Measurements from ENCODE around the gene AQR.

The AQR gene

DNA sequence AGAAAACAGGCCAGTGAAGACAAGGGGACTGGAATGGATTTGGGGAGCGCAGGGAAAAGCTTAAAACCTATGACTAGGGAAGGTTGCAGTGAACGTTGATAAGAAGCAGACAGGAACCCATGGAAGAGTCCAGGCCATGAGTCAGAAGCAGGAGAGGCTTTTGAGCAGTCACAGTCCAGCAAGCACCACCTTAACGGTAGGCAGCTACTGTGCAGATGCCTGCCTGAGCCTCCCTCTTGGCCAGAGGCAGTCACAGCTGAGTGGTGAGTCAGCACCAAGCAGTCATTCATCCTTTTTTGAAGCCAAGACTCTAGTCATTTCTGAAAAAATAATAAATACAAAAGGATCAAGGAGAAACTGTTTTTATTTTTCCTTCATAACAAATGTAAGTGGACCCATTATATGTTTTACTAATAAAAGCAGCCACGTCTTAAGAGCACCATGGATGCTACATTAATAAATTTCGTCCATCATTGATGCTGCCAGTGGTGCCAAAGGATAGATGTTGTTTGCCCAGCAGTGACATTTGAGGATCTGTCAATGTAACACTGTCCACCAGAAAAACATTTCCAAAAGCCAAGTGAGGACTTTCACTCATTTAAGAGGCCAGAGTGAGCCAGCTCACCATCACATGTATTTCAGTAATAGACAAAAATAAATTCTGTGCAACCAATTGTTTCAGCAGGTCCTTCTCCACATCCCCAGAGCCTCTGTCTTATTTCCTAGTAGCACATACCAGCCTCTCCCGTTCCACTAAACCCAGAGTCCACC, 132.1 kb downstream of the AQR start:
- H3K4me3 ChIP-seq (ENCODE audit: low read depth, low read length), result no peak overlapping the region
- ChIA-PET CTCF (interaction anchor here (0.9 to 3.3 kb wide), 4 partner anchors 11 to 129 kb away, joined by 3 to 11 read pairs (median 3); no protein-coding TSS in a partner anchor), POLR2A (no interaction called here)
- DNase-seq (ENCODE audit: low read depth, low spot score), result no peak
- TF ChIP-seq, protein P1, sequence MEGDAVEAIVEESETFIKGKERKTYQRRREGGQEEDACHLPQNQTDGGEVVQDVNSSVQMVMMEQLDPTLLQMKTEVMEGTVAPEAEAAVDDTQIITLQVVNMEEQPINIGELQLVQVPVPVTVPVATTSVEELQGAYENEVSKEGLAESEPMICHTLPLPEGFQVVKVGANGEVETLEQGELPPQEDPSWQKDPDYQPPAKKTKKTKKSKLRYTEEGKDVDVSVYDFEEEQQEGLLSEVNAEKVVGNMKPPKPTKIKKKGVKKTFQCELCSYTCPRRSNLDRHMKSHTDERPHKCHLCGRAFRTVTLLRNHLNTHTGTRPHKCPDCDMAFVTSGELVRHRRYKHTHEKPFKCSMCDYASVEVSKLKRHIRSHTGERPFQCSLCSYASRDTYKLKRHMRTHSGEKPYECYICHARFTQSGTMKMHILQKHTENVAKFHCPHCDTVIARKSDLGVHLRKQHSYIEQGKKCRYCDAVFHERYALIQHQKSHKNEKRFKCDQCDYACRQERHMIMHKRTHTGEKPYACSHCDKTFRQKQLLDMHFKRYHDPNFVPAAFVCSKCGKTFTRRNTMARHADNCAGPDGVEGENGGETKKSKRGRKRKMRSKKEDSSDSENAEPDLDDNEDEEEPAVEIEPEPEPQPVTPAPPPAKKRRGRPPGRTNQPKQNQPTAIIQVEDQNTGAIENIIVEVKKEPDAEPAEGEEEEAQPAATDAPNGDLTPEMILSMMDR (IDR thresholded peaks at IDR 0.05; ENCODE audit: insufficient read depth, low read length, missing control alignments), result no peak

DNA sequence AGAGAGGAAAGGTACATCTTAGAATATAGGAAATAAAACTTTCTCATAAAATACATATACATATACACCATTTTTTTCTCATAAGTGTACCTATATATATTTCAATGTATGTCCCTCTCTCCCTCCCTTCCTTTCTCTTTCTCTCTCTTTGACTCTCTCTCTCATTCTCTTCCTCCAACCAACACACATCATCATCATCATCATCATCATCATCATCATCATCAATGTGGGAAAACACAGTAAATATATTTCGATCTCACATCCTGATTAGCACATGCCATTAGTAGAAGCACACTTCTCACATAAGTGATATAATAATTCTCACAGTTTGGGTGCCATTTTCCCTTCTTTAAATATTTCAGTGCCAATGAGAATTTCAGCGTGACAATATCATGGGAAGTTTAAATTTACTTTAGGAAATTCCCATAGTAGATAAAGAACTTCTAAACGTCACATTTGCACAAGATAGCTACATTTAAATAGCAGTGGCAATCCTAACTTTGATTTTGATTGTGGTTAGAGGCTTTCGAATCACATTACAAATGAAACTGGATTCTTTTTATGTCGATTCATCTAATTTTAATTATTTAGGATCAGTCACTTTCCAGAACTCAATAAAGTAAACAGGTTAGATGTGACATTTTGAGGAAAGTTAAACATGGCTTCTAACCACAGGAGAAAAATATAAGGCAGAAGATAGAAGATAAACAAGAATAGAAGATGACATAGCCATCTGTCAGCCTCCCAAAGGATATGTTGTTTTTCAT, 141.2 kb downstream of the AQR start:
- POLR2A ChIA-PET, result no interaction called here
- no peak overlapping the region for H3K4me3 ChIP-seq (ENCODE audit: low read depth, low read length)
- CTCF ChIA-PET, result no interaction called here
- DNase-seq (ENCODE audit: low read depth, low spot score), result no peak
- TF ChIP-seq, protein P1 (IDR thresholded peaks at IDR 0.05; ENCODE audit: insufficient read depth, low read length, missing control alignments), result no peak

GRCh38 chr15:34821831-34822230, 147.7 kb downstream of the AQR start:
- CTCF ChIA-PET, result no interaction called here
- no peak for DNase-seq (ENCODE audit: low read depth, low spot score)
- no peak overlapping the region for H3K4me3 ChIP-seq (ENCODE audit: low read depth, low read length)
- TF ChIP-seq, protein P1 (IDR thresholded peaks at IDR 0.05; ENCODE audit: insufficient read depth, low read length, missing control alignments), result no peak
- POLR2A ChIA-PET, result no interaction called here

- DNase-seq (ENCODE audit: low read depth, low spot score), result no peak
- H3K4me3 ChIP-seq (ENCODE audit: low read depth, low read length), result no peak overlapping the region
- TF ChIP-seq, protein P1 (IDR thresholded peaks at IDR 0.05; ENCODE audit: insufficient read depth, low read length, missing control alignments), result no peak
- CTCF ChIA-PET, result interaction anchor here (0.9 kb wide), 1 partner anchor 9 kb away, joined by 3 read pairs; no protein-coding TSS in a partner anchor
- POLR2A ChIA-PET, result no interaction called here
These were observed 149.4 kb downstream of the AQR start for GRCh38 chr15:34820110-34820509.

- ChIA-PET CTCF (no interaction called here), POLR2A (no interaction called here)
- no peak overlapping the region for H3K4me3 ChIP-seq (ENCODE audit: low read depth, low read length)
- TF ChIP-seq, protein P1 (IDR thresholded peaks at IDR 0.05; ENCODE audit: insufficient read depth, low read length, missing control alignments), result no peak
- DNase-seq (ENCODE audit: low read depth, low spot score), result no peak
These were observed 151.0 kb downstream of the AQR start for GRCh38 chr15:34818526-34818925.

DNA sequence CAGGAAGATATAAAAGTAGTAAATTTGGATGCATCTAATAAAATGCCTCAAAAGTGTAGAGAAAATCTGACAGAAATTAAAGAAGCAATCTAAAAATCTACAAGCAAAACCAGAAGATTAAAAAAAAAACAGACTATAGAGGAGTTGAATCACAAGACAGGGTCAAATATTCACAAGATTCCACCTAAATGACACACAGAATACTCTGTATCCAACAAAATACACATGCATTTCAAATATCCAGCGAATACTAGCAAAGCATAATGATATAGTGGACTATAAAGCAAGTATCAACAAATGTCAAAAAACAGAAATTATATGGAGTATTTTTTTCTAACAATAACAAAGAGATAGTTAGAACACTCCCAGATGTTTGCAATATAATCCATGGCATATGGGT, 153.7 kb downstream of the AQR start:
- no peak overlapping the region for H3K4me3 ChIP-seq (ENCODE audit: low read depth, low read length)
- TF ChIP-seq, protein P1 (IDR thresholded peaks at IDR 0.05; ENCODE audit: insufficient read depth, low read length, missing control alignments), result no peak
- DNase-seq (ENCODE audit: low read depth, low spot score), result no peak
- POLR2A ChIA-PET, result no interaction called here
- CTCF ChIA-PET, result interaction anchor here (0.6 kb wide), 1 partner anchor 20 kb away, joined by 3 read pairs; the partner anchor contains the start of gene ACTC1
